ENCODE results near the gene TBC1D9B. TPM values are rescaled to one million over a fixed set of nuclear protein-coding genes. Genes with fewer than 3 reads are reported as not detected.

TBC1D9B gene
- total and polyA plus RNA-seq, 2 of the 13 experiments (the other 11 are each of a cell fraction or from before 2014, with no cell fraction given), result 35.0 to 50.0 TPM

DNA sequence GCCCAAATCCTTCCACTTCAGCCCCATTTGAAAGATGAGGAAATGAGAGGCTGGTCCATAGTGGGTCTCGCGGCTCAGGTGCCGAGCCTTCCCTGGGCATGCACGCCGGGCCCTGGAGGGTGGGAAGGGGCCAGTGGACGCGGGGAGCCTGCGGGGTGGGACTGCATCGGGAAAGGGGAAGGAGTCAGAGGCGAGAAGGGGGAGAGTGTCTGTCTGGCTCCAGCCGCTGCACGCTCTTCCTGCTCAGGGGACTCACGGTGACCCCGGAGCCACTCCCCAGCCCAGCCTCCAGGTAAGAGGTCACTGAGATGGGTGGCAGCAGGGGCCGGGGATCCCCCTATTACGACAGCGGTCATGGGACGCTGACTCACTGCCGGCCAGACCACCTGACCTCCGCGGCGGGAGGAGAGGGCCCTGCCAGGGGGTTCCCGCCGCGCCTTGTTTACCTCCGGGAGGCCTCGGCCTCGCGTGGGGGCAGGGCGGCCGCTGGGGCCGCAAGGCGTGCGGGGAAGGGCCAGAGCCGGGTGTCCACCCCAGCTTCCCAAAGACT lies 88.9 kb downstream of the TBC1D9B start (continued):
- TF ChIP-seq, protein P1, sequence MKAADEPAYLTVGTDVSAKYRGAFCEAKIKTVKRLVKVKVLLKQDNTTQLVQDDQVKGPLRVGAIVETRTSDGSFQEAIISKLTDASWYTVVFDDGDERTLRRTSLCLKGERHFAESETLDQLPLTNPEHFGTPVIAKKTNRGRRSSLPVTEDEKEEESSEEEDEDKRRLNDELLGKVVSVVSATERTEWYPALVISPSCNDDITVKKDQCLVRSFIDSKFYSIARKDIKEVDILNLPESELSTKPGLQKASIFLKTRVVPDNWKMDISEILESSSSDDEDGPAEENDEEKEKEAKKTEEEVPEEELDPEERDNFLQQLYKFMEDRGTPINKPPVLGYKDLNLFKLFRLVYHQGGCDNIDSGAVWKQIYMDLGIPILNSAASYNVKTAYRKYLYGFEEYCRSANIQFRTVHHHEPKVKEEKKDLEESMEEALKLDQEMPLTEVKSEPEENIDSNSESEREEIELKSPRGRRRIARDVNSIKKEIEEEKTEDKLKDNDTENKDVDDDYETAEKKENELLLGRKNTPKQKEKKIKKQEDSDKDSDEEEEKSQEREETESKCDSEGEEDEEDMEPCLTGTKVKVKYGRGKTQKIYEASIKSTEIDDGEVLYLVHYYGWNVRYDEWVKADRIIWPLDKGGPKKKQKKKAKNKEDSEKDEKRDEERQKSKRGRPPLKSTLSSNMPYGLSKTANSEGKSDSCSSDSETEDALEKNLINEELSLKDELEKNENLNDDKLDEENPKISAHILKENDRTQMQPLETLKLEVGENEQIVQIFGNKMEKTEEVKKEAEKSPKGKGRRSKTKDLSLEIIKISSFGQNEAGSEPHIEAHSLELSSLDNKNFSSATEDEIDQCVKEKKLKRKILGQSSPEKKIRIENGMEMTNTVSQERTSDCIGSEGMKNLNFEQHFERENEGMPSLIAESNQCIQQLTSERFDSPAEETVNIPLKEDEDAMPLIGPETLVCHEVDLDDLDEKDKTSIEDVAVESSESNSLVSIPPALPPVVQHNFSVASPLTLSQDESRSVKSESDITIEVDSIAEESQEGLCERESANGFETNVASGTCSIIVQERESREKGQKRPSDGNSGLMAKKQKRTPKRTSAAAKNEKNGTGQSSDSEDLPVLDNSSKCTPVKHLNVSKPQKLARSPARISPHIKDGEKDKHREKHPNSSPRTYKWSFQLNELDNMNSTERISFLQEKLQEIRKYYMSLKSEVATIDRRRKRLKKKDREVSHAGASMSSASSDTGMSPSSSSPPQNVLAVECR (CRISPR knock-in tag; IDR thresholded peaks at IDR 0.05; ENCODE audit: borderline replicate concordance), result peak; percentile 96
- TF ChIP-seq TARDBP (CRISPR knock-in tag; IDR thresholded peaks at IDR 0.05) (peak; percentile 84), ZC3H4 (CRISPR knock-in tag; IDR thresholded peaks at IDR 0.05; ENCODE audit: borderline replicate concordance) (0 out of 2 replicates have a peak, but pooled peaks have one; percentile 27), WIZ (CRISPR knock-in tag; IDR thresholded peaks at IDR 0.05) (no peak), RBFOX2 (IDR thresholded peaks at IDR 0.05; ENCODE audit: low read depth, low read length) (peak; percentile 81), PRPF4 (IDR thresholded peaks at IDR 0.05; ENCODE audit: low read depth, low read length, poor library complexity, severe bottlenecking) (peak; percentile 89), ZNF773 (CRISPR knock-in tag; IDR thresholded peaks at IDR 0.05; ENCODE audit: borderline replicate concordance) (no peak), ZNF563 (CRISPR knock-in tag; IDR thresholded peaks at IDR 0.05) (peak; percentile 44; the same call in 1 of the 2 replicates), ZNF570 (CRISPR knock-in tag; IDR thresholded peaks at IDR 0.05; ENCODE audit: borderline replicate concordance) (peak; percentile 77; the same call in 1 of the 2 replicates), ZMYM2 (CRISPR knock-in tag; IDR thresholded peaks at IDR 0.05) (no peak), NCOA1 (CRISPR knock-in tag; IDR thresholded peaks at IDR 0.05) (no peak), ZNF709 (CRISPR knock-in tag; IDR thresholded peaks at IDR 0.05) (no peak; the same call in 1 of the 2 replicates)
- TF ChIP-seq, protein P2, sequence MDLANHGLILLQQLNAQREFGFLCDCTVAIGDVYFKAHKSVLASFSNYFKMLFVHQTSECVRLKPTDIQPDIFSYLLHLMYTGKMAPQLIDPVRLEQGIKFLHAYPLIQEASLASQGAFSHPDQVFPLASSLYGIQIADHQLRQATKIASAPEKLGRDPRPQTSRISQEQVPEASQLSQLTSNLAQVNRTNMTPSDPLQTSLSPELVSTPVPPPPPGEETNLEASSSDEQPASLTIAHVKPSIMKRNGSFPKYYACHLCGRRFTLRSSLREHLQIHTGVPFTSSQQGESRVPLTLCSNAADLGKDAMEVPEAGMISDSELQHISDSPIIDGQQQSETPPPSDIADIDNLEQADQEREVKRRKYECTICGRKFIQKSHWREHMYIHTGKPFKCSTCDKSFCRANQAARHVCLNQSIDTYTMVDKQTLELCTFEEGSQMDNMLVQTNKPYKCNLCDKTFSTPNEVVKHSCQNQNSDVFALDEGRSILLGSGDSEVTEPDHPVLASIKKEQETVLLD (CRISPR knock-in tag; IDR thresholded peaks at IDR 0.05; ENCODE audit: low read depth), result peak; percentile 79
- TF ChIP-seq, protein P3, sequence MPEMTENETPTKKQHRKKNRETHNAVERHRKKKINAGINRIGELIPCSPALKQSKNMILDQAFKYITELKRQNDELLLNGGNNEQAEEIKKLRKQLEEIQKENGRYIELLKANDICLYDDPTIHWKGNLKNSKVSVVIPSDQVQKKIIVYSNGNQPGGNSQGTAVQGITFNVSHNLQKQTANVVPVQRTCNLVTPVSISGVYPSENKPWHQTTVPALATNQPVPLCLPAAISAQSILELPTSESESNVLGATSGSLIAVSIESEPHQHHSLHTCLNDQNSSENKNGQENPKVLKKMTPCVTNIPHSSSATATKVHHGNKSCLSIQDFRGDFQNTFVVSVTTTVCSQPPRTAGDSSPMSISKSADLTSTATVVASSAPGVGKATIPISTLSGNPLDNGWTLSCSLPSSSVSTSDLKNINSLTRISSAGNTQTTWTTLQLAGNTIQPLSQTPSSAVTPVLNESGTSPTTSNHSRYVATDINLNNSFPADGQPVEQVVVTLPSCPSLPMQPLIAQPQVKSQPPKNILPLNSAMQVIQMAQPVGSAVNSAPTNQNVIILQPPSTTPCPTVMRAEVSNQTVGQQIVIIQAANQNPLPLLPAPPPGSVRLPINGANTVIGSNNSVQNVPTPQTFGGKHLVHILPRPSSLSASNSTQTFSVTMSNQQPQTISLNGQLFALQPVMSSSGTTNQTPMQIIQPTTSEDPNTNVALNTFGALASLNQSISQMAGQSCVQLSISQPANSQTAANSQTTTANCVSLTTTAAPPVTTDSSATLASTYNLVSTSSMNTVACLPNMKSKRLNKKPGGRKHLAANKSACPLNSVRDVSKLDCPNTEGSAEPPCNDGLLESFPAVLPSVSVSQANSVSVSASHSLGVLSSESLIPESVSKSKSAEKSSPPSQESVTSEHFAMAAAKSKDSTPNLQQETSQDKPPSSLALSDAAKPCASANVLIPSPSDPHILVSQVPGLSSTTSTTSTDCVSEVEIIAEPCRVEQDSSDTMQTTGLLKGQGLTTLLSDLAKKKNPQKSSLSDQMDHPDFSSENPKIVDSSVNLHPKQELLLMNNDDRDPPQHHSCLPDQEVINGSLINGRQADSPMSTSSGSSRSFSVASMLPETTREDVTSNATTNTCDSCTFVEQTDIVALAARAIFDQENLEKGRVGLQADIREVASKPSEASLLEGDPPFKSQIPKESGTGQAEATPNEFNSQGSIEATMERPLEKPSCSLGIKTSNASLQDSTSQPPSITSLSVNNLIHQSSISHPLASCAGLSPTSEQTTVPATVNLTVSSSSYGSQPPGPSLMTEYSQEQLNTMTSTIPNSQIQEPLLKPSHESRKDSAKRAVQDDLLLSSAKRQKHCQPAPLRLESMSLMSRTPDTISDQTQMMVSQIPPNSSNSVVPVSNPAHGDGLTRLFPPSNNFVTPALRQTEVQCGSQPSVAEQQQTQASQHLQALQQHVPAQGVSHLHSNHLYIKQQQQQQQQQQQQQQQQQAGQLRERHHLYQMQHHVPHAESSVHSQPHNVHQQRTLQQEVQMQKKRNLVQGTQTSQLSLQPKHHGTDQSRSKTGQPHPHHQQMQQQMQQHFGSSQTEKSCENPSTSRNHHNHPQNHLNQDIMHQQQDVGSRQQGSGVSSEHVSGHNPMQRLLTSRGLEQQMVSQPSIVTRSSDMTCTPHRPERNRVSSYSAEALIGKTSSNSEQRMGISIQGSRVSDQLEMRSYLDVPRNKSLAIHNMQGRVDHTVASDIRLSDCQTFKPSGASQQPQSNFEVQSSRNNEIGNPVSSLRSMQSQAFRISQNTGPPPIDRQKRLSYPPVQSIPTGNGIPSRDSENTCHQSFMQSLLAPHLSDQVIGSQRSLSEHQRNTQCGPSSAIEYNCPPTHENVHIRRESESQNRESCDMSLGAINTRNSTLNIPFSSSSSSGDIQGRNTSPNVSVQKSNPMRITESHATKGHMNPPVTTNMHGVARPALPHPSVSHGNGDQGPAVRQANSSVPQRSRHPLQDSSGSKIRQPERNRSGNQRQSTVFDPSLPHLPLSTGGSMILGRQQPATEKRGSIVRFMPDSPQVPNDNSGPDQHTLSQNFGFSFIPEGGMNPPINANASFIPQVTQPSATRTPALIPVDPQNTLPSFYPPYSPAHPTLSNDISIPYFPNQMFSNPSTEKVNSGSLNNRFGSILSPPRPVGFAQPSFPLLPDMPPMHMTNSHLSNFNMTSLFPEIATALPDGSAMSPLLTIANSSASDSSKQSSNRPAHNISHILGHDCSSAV (CRISPR knock-in tag; IDR thresholded peaks at IDR 0.05; ENCODE audit: borderline replicate concordance), result 0 out of 2 replicates have a peak, but pooled peaks have one; percentile 71

Data from HepG2 (cell line).